ENCODE measurements around the gene GINS1.

The GINS1 gene

GRCh38 chr20:25407311-25408169 lies at the start of gene GINS1:
Gene GINS1 (plus strand): TSS chr20:25407673. CDS start chr20:25407821, 148 bp downstream.
- DNase-seq = peak; percentile 69

GRCh38 chr20:25360631-25361286 lies 46.7 kb upstream of the GINS1 start:
- no peak for DNase-seq

- no peak for DNase-seq
These were observed 46.2 kb upstream of the GINS1 start for GRCh38 chr20:25361287-25361683.

- no peak for DNase-seq
These were observed 43.2 kb upstream of the GINS1 start for GRCh38 chr20:25364180-25364788.

GRCh38 chr20:25364879-25365699 lies 42.4 kb upstream of the GINS1 start:
- DNase-seq = no peak

GRCh38 chr20:25368526-25368925 lies 38.9 kb upstream of the GINS1 start:
- DNase-seq = no peak

GRCh38 chr20:25368976-25369375 lies 38.5 kb upstream of the GINS1 start:
- DNase-seq = no peak

GRCh38 chr20:25369529-25369928 lies 37.9 kb upstream of the GINS1 start:
- no peak for DNase-seq

GRCh38 chr20:25369971-25370370 lies 37.5 kb upstream of the GINS1 start:
- no peak for DNase-seq

- DNase-seq = no peak
These were observed 34.7 kb upstream of the GINS1 start for GRCh38 chr20:25372584-25373336.

GRCh38 chr20:25374842-25375241 lies 32.6 kb upstream of the GINS1 start:
- no peak for DNase-seq

- no peak for DNase-seq
These were observed 31.2 kb upstream of the GINS1 start for GRCh38 chr20:25376236-25376635.

- DNase-seq = no peak
These were observed 30.6 kb upstream of the GINS1 start for GRCh38 chr20:25376886-25377285.

GRCh38 chr20:25378189-25378883 lies 29.1 kb upstream of the GINS1 start:
- DNase-seq = no peak

GRCh38 chr20:25378884-25379733 lies 28.4 kb upstream of the GINS1 start:
- no peak for DNase-seq

- no peak for DNase-seq
These were observed 26.4 kb upstream of the GINS1 start for GRCh38 chr20:25380945-25381614.

GRCh38 chr20:25382704-25383370 lies 24.6 kb upstream of the GINS1 start:
- no peak for DNase-seq

- DNase-seq = no peak
These were observed 18.0 kb upstream of the GINS1 start for GRCh38 chr20:25389401-25389857.

GRCh38 chr20:25389858-25390537 lies 17.5 kb upstream of the GINS1 start:
- no peak for DNase-seq
